ENCODE data around the gene HDAC9.

DNA sequence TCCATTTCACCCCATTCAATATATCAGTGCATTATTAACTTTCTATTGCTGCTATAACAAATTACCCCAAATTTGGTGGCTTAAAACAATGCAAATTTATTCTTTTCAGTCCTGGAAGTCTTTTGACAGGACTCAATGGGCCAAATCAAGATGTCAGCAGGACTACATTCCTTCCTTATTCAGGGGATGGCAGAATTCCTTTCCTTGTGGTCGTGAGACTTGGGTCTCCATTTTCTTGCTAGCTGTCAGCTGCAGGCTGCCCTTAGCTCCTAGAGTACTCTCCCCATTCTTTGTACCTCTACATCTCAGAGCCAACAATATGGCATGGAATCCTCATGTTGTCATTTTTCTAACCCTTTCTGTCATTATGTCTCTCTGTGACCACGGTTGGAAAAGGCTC is 310.6 kb downstream of the HDAC9 start:
- TF ChIP-seq EP300 (IDR thresholded peaks at IDR 0.05), result no peak
- TF ChIP-seq POLR2A (IDR thresholded peaks at IDR 0.05), result no peak
